Liver (tissue), 9 donors: ENCODE data around the gene RAB4B. TPM values are rescaled to one million over a fixed set of nuclear protein-coding genes. Genes with fewer than 3 reads are reported as not detected.
"Not testable (repeated sequence)": the region's sequence is repeated elsewhere in the genome, so short reads cannot be mapped to it uniquely, and the experiment has no call there.

Source experiments
- DNase-seq: peaks from one replicate; pipeline ENCODE4 v3.0.0-alpha.2; 2017; ENCODE audit warnings: low spot score
- H3K27ac ChIP-seq, 2 donors: one replicate each; pipeline ENCODE4 v1.7.0; 2013; ENCODE audit warnings: inconsistent platforms in 2 of 2, low read length in 2 of 2, control low read depth in 1 of 2, low read depth in 1 of 2, mild to moderate bottlenecking in 1 of 2
- H3K27me3 ChIP-seq, 4 donors: one replicate each; pipeline versions ENCODE4 v1.6.1 to v1.7.0; 2013; ENCODE audit warnings: low read length in 3 of 4, inconsistent platforms in 1 of 4, mild to moderate bottlenecking in 1 of 4, moderate library complexity in 1 of 4; ENCODE audit not compliant: control insufficient read depth in 4 of 4, insufficient read depth in 4 of 4
- H3K36me3 ChIP-seq, 4 donors: one replicate each; pipeline versions ENCODE4 v1.6.1 to v1.7.0; 2013; ENCODE audit warnings: low read length in 3 of 4, mild to moderate bottlenecking in 3 of 4, low read depth in 1 of 4, moderate library complexity in 1 of 4; ENCODE audit not compliant: control insufficient read depth in 4 of 4, insufficient read depth in 3 of 4
- H3K4me1 ChIP-seq, 4 donors: one replicate each; pipeline versions ENCODE4 v1.6.1 to v1.7.0; 2013; ENCODE audit warnings: low read length in 3 of 4, mild to moderate bottlenecking in 3 of 4, moderate library complexity in 1 of 4; ENCODE audit not compliant: control insufficient read depth in 4 of 4, insufficient read depth in 4 of 4
- H3K4me3 ChIP-seq, 3 donors: one replicate each; pipeline versions ENCODE4 v1.6.1 to v1.7.0; 2013; ENCODE audit warnings: low read length in 3 of 3, control low read depth in 1 of 3, low read depth in 1 of 3, mild to moderate bottlenecking in 1 of 3
- H3K9ac ChIP-seq, 2 donors: one replicate each; pipeline ENCODE4 v1.7.0; 2013; ENCODE audit warnings: low read length in 2 of 2, mild to moderate bottlenecking in 2 of 2, moderate library complexity in 2 of 2, control low read depth in 1 of 2, low read depth in 1 of 2
- H3K9me3 ChIP-seq, 4 donors: one replicate each; pipeline versions ENCODE4 v1.6.1 to v1.7.0; 2013; ENCODE audit warnings: low read length in 3 of 4; ENCODE audit not compliant: control insufficient read depth in 4 of 4
- CTCF ChIP-seq: fragments of 150-350 bp; IDR thresholded peaks from 2 replicates; pipeline ENCODE4 v1.5.1; 2017; ENCODE audit warnings: improper control_type of control experiment, low read depth, low read length; ENCODE audit not compliant: missing input control
- HNF4A ChIP-seq, 2 donors: conservative IDR thresholded peaks; 2 replicates each; pipeline ENCODE4 v1.6.1; 2016; ENCODE audit warnings: antibody characterized with exemption in 2 of 2, mild to moderate bottlenecking in 2 of 2
- NR2F2 ChIP-seq: IDR thresholded peaks from 2 replicates; pipeline ENCODE4 v1.6.1; 2016; ENCODE audit warnings: antibody characterized with exemption
- RAD21 ChIP-seq, 2 donors: IDR thresholded peaks; 2 replicates each; pipeline ENCODE4 v1.6.1; 2016; ENCODE audit warnings: antibody characterized with exemption in 2 of 2, mild to moderate bottlenecking in 2 of 2
- REST ChIP-seq: IDR thresholded peaks from 2 replicates; pipeline ENCODE4 v1.6.1; 2016; ENCODE audit warnings: antibody characterized with exemption, mild to moderate bottlenecking
- RXRA ChIP-seq, 2 donors: IDR thresholded peaks; 2 replicates each; pipeline ENCODE4 v1.6.1; 2017 to 2018; ENCODE audit warnings: antibody characterized with exemption in 2 of 2, mild to moderate bottlenecking in 1 of 2
- SP1 ChIP-seq: IDR thresholded peaks from 2 replicates; pipeline ENCODE4 v1.6.1; 2018; ENCODE audit warnings: antibody characterized with exemption, mild to moderate bottlenecking
- WGBS: extraction: QIAGEN DNeasy Blood & Tissue Kit; methylation state at CpG from one replicate; pipeline ENCODE4 v1.1.7; 2013; 5-methylcytosine and 5-hydroxymethylcytosine counted together
- polyA plus RNA-seq, 2 donors: library from polyadenylated mRNA; stranded (reverse) in 1 of 2; unstranded in 1 of 2; fragments of 200-250 nt in 1 of 2; fragments of >200 nt in 1 of 2; fragmentation: Nextera tagmentation in 1 of 2; extraction: Ambion mirVana in 1 of 2; gene quantifications; one replicate each; pipeline versions ENCODE4 v1.2.1 to v1.2.3, GENCODE V29; 2013 to 2015
- total RNA-seq, 2 donors: library from RNA; depleted of rRNA; stranded (reverse); fragments of >200 nt; gene quantifications; one replicate each; pipeline ENCODE4 v1.2.3, GENCODE V29; 2014
- donor health status: healthy.
- donor health status: healthy.
- donor health status: healthy.
- donor health status: healthy.
- donor health status: healthy.

The RAB4B gene
- total and polyA plus RNA-seq, 4 donors, result 5.5 to 16.9 (median 12.9) TPM

DNA sequence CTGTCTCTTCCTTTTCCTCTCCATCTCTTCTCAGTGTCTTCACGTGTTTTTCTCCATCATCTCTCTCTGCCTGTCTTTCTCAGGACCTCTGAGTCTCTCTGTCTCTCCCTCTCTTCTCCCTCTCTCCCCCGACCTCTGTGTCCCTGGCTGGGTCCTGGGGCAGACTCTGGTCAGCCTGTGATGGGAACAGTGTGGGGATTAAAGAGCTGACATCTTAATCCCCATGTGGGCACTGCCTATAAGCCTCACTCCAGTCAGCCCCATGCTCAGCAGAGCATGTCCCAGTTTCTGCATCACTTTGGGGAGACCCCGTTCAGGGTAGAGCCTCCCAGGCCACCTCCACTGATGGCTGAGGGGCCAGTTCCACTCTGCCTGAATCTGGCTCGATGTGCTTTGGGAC is 37.2 kb downstream of the RAB4B start (continued):
- TF ChIP-seq REST, result no peak

GRCh38 chr19:40818480-40819399 is 40.7 kb downstream of the RAB4B start:
- 21% methylated on average over 35 of the region's 36 CpGs for WGBS
- peak; percentile 77 for DNase-seq
- not testable (repeated sequence) for H3K36me3 ChIP-seq, H3K27me3 ChIP-seq, H3K4me3 ChIP-seq, H3K9ac ChIP-seq, H3K9me3 ChIP-seq
- TF ChIP-seq RAD21 (IDR thresholded peaks at IDR 0.05), result peak; percentile 31 to 63
- peak; percentile 94 to 98 for TF ChIP-seq RXRA (IDR thresholded peaks at IDR 0.05)
- peak; percentile 68 for TF ChIP-seq SP1
- TF ChIP-seq HNF4A (conservative IDR thresholded peaks at IDR 0.05), result peak in 1 of 2 donors; percentile 27
- peak; percentile 56 for TF ChIP-seq NR2F2
- H3K4me1 ChIP-seq, result peaks cover 14 to 30% (median 28%) of the 10 kb centered on the region in 4 donors
- H3K27ac ChIP-seq, result peak overlapping the region in 1 of 2 donors; percentile 20

DNA sequence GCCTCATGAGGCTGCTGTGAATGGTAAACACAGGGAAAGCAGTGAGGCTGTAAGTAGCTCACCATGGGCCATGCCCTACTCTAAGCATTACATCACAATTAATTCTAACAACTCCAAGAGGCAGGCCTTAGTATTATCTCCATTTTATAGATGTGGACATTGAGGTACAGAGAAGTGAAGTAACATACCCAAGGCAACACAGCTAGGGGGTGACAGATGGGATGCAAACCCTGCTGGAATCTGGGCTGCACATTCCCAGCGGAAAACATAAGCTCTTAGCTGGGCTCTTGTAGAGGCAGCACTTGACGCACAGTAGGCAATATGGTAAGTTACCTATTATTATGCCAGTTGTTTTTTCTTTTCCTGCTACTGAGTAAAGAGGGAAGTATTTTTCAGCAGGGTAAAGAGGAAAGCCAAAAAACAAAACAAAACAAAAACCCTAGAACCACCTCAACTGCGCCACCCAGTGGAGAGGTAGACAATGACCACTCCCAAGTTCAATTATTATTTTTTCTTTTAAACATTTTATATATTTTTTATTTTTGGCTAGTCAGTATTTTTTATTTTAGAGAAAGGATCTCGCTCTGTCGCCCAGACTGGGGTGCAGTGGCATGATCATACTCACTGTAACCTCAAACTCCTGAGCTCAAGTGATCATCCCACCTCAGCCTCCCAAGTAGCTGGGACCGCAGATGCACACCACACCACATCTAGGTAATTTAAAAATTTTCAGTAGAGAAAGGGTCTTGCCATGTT is 41.6 kb downstream of the RAB4B start:
- H3K9me3 ChIP-seq, H3K27me3 ChIP-seq, H3K9ac ChIP-seq, H3K36me3 ChIP-seq, H3K4me3 ChIP-seq, DNase-seq: not testable (repeated sequence)
- H3K27ac ChIP-seq, result peak overlapping the region in 1 of 2 donors; percentile 41
- 45% methylated on average over 6 of the region's 6 CpGs for WGBS
- peaks cover 14 to 36% (median 31%) of the 10 kb centered on the region in 4 donors for H3K4me1 ChIP-seq
- TF ChIP-seq RAD21 (IDR thresholded peaks at IDR 0.05) (peak; percentile 76 to 82), CTCF (peak; percentile 73), REST (peak; percentile 43), RXRA (IDR thresholded peaks at IDR 0.05) (peak in 1 of 2 donors; percentile 17), SP1 (peak; percentile 12)
